Measurements from ENCODE around the gene NDST4.

DNA sequence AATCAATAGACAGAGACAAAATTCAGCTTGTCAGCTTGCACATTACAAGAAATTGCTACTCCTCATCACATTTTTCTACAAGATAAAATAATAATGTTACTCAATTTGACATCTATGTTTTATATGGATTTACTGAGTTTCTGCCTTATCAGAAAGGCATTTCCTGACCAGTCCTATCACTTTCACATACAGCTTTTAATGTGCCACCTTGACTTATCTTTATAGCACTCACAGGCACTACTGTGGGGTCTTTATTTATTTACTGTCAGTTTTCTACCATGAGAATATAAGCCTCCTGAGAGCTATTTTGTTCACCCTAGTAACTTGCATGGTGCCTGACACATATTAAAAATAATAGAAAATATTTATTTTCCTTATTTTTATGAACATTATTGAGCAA is 6.0 kb downstream of the NDST4 start:
- TF ChIP-seq CTCF (IDR thresholded peaks at IDR 0.05; ENCODE audit: borderline replicate concordance, extremely low read depth, low read length, poor library complexity, severe bottlenecking): no peak
- no peak for TF ChIP-seq EZH2 (IDR thresholded peaks at IDR 0.05; ENCODE audit: borderline replicate concordance, low read depth, low read length, severe bottlenecking)

Measured in DND-41 (cell line).